ENCODE data around the gene EXOC3L2.

The EXOC3L2 gene

GRCh38 chr19:45258862-45259261 lies 13.7 kb upstream of the EXOC3L2 start:
- no peak for DNase-seq
- intact Hi-C loops (cut with DNase I), result no loop called here

DNA sequence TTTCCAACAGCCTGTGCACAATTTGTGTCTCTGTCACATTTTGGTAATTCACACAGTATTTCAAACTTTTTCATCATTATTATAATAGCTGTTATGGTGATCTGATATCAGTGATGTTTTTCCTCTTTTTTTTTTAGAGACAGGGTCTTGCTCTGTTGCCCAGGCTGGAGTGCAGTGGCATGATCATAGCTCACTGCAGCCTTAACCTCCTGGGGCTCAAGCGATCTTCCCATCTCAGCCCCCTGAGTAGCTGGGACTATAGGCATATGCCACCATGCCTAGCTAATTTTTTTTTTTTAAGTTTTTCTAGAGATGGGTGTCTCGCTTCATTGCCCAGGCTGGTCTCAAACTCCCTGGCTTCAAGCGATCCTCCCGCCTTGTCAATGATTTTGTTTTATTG lies 11.6 kb upstream of the EXOC3L2 start:
- intact Hi-C loops (cut with DNase I), result no loop called here

DNA sequence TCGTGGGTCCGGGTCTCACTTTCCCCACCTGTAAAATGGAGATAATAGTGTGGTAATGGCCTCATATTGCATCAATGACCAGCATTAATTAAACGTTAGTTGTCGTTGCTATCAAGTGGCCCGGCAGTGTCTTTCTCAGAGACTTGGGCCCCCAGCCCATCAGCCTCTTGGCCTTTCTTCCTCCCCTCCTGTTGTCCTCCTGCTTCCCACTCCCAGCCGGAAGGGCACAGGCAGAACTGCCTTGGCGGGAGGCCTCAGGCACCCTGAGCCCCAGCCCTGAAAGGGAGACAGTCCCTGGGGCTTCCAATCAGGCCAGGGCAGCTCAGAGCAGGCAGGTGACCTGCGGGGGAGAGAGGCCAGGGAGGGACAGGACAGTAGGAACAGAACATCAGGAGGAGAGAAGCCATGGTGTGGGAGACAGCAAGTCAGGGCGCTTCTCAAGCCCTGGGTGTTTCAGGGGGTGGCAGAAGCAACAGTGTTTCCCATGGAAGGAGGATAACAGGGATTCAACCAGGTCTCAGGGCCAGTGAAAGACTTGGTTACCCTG lies 10.5 kb upstream of the EXOC3L2 start:
- no peak for DNase-seq
- intact Hi-C loops (cut with DNase I), result no loop called here

More for the DNA sequence above, 11.6 kb upstream of the EXOC3L2 start:
- no peak for DNase-seq

GRCh38 chr19:45254044-45254531 lies 8.9 kb upstream of the EXOC3L2 start:
- intact Hi-C loops (cut with DNase I), result loop anchor here (5.0 kb wide), 1 partner anchor 162 kb away; the partner anchor contains the start of gene PPP1R37
- DNase-seq, result no peak

GRCh38 chr19:45253396-45254027 lies 8.3 kb upstream of the EXOC3L2 start:
- DNase-seq, result peak in 3 of 10 donors; percentile 6 to 48 (median 21)
- intact Hi-C loops (cut with DNase I), result loop anchor here (5.0 kb wide), 1 partner anchor 161 kb away; the partner anchor contains the start of gene PPP1R37

DNA sequence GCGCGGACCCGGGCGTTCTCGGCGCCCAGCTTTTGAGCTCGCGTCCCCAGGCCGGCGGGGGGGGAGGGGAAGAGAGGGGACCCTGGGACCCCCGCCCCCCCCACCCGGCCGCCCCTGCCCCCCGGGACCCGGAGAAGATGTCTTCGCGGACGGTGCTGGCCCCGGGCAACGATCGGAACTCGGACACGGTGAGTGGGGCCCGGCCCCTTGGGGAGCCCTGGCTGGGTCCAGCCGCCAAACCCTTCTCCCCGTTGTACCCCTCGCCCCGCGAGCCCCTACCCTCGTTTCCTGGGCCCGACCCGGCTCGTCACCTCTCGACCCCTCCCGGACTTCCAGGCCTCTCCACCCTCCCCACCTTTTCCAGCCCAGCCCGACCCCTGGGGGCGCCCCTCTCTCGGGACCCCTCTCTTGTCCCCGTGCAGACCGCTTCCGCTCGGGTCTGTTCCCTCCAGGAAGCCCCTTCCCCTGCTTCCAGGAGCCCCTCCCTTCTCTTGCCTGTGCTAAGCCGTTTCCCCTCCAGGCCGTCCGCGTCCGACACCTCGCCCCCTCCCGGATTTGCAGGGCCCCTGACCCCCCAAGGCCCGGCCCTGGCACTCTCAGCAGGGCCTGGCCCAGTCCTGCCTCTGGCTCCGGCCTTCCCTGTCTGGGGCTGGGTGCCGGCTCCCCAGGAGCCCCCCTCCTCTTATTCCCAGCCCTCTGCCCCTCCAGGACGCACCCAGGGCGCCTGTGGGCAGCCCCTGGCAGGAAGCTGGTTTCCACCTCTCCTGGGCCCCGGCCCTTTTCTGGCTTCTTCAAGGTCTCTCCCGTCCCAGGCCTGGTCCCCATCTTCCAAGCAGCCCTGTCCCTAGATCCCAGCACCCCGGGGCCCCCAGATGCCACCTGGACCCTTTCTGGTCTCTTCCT lies 6.5 kb upstream of the EXOC3L2 start:
- intact Hi-C loops (cut with DNase I), result loop anchor here (5.0 kb wide), 1 partner anchor 159 kb away; the partner anchor contains the start of gene PPP1R37
- peak in 1 of 10 donors; percentile 83 for DNase-seq

GRCh38 chr19:45250832-45251451 lies 5.7 kb upstream of the EXOC3L2 start, which contains the start of gene MARK4:
MARK4 (plus strand) TSS chr19:45251271; CDS start chr19:45251589, 318 bp downstream.
- intact Hi-C loops (cut with DNase I), result loop anchor here (5.0 kb wide), 1 partner anchor 159 kb away; the partner anchor contains the start of gene PPP1R37
- peak in 7 of 10 donors; percentile 30 to 89 (median 49) for DNase-seq

- intact Hi-C loops (cut with DNase I), result loop anchor here (5.0 kb wide), 1 partner anchor 158 kb away; the partner anchor contains the start of gene PPP1R37
- no peak for DNase-seq
Measured at GRCh38 chr19:45250216-45250831, 5.1 kb upstream of the EXOC3L2 start.

- no peak for DNase-seq
- intact Hi-C loops (cut with DNase I), result loop anchor here (5.0 kb wide), 1 partner anchor 157 kb away; the partner anchor contains the start of gene PPP1R37
Measured at GRCh38 chr19:45249261-45250033, 4.2 kb upstream of the EXOC3L2 start.

GRCh38 chr19:45247136-45247535 lies 1.9 kb upstream of the EXOC3L2 start:
- intact Hi-C loops (cut with DNase I), result no loop called here

DNA sequence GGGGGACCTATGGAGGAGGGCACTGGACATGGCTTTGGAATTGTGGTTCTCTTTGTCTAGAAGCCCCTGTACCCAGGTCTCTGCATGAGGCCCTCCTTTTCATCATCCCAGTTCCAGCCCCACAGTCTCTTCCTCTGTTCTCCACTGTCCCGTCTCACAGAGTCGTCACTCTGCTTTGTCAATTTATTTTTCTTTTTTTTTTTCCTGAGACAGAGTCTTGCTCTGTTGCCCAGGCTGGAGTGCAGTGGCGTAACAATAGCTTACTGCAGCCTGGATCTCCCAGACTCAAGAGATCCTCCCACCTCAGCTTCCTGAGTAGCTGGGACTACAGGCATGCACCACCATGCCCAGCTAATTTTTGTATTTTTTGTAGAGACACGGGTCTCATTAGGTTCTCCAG lies 619 bp upstream of the EXOC3L2 start:
- DNase-seq, result no peak
- intact Hi-C loops (cut with DNase I), result no loop called here

More at GRCh38 chr19:45247136-45247535, 1.9 kb upstream of the EXOC3L2 start:
- DNase-seq, result no peak

DNA sequence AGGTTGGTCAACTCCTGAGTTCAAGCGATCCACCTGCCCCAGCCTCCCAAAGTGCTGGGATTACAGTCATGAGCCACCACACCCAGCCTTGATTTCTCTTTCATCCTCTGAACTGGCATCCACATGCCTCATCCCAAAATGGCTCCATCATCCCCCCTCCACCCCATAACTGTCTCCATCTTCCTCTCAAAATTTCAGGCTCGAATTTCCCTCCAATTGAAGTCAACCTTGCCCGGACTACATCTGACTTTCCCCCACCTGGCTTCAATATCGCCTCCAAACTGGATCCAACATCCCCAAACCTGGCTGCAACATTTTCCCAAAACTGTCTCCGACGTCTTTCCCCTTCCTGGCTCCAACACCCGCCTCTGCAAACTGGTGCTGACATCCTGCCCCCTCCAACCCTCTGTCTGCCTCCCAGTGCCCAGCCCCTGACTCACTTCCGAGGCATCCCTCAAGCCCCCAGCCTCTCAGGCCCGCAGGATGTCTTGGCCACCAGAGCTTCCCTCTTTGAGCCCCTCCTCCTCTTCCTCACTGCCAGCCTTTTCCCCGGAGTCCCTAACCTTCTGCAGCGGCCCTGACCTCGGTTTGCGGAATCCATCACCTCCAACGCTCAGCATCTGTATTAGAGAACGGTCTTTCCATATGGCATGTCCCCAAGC lies 943 bp downstream of the EXOC3L2 start:
- no peak for DNase-seq
- intact Hi-C loops (cut with DNase I), result no loop called here

DNA sequence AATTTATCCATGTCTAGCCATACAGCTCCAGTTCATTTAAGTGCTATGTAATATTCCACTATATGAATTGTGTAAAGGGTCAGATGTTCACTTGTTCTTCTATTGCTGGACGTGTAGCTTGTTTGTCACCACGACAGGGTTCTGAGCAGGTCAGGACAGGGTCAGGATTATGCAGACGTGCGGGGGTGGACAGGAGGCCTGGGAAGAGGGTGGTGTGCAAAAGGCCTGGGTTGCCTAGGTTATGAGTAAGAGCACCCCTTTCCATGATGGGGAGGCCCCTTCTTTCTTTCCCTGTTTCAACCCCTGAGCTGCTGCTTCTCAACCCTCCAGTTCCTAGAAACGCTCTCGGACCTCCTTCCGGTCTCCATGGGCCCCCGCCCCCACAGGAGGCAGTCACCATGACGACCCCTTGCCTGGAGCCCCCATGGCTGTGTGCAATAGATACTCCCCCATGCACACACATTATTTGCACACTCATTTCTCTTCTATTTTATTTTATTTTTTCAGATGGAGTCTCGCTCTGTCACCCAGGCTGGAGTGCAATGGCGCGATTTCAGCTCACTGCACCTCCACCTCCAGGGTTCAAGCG lies 2.0 kb downstream of the EXOC3L2 start:
- intact Hi-C loops (cut with DNase I), result no loop called here

GRCh38 chr19:45238556-45238955 lies 6.7 kb downstream of the EXOC3L2 start:
- DNase-seq, result no peak
- intact Hi-C loops (cut with DNase I), result no loop called here

More for the DNA sequence above, 2.0 kb downstream of the EXOC3L2 start:
- DNase-seq, result no peak

DNA sequence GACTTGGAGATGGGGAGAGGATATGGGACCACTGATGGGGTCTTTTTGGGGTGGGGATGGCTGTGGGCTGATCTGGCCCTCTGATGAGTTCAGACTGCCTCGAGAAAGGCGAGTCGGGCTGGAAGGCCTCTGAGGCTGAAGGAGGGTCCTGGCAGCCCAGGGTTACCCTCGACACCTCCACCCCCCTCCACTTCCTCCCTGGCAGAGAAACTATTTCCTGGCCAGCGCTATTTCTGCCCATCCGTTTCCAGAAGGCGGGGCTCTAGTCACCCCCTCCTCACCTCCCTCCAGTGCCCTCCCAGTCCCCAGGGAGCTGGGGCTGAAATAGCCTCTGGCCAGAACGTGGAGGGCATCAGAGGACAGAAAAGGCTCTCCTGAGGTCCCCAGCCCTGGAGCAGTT lies 9.7 kb downstream of the EXOC3L2 start:
- no peak for DNase-seq
- intact Hi-C loops (cut with DNase I), result no loop called here

DNA sequence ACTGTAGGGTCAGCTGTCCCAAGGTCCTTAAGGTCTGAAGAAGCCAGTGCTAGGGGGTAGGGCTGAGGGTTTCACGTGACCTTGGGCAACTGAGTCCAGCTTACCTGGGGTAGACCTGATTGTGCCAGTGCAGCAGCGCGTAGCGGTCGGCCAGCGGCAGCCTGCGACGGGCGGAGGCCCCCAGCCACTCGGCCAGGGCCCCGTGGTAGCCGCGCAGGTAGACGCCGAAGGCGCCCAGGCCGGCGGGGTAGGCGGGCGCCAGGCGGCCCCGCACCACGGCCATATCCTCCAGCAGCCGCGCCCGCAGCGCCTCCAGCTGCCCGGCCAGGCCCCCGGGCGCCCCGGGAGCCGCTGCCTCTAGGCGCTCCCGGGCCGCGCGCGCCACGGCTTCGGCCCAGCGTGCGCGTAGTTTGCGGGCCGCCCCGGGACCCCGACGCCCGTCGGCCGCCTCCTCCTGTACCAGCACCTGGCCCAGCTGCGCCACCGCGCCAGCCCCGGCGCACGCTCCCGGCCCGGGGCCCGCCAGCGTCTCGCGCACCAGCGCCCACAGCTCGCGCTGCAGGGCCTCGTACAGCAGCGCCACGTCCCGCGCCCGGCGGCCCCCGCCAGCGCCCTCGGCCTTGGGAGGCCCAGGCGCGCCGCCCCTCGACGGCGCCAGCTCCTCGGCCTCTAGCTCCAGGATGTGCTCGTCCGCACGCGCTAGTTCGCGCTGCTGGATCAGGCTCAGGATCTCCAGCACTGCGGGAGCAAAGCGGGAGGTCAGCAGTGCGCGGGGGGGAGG lies 10.9 kb downstream of the EXOC3L2 start:
- intact Hi-C loops (cut with DNase I), result no loop called here
- no peak for DNase-seq

DNA sequence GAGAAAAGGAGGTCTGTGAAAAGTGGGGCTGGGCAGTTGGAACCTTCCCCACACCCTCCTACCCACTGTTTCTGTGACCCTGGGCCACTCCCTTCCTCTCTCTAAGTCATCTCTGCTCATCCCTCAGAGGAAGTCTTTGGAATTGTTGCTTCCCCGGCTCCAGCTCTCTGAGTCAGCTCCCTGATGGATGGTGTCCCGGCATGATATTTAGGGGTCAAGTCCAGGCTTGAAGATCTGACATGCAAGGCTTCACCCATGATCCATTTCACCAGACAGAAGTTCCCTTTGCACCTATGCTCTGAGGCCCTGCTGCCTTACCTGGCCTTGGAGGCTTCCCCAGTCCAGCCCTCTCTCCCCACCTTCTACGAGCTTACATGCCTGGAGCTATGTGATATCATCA lies 13.3 kb downstream of the EXOC3L2 start:
- intact Hi-C loops (cut with DNase I), result no loop called here
- no peak for DNase-seq
